Measurements from ENCODE around the gene DUSP16.
A peak's percentile ranks its signal among the peaks of the same experiment; 100 is the strongest.
"Not testable (repeated sequence)": the region's sequence is repeated elsewhere in the genome, so short reads cannot be mapped to it uniquely, and the experiment has no call there.

The DUSP16 gene

GRCh38 chr12:12562585-12563261 lies at the start of gene DUSP16:
DUSP16 (minus strand) TSS chr12:12562863; CDS start chr12:12521098, 41,765 bp downstream.
- DNase-seq (ENCODE audit: low read depth in 2 of 2), result peak; percentile 35 to 56

- DNase-seq (ENCODE audit: low read depth in 2 of 2), result no peak
These were observed 49.7 kb upstream of the DUSP16 start for GRCh38 chr12:12612358-12612757.

GRCh38 chr12:12611512-12612306 lies 49.0 kb upstream of the DUSP16 start, which contains the start of gene CREBL2:
CREBL2 (plus strand) TSS chr12:12611876; CDS start chr12:12612173, 297 bp downstream.
- DNase-seq (ENCODE audit: low read depth in 2 of 2), result peak; percentile 74 to 75

GRCh38 chr12:12610711-12611110 lies 48.0 kb upstream of the DUSP16 start:
- no peak for DNase-seq (ENCODE audit: low read depth in 2 of 2)

GRCh38 chr12:12609692-12610091 lies 47.0 kb upstream of the DUSP16 start:
- no peak for DNase-seq (ENCODE audit: low read depth in 2 of 2)

GRCh38 chr12:12608557-12608957 lies 45.9 kb upstream of the DUSP16 start:
- no peak for DNase-seq (ENCODE audit: low read depth in 2 of 2)

GRCh38 chr12:12606781-12607589 lies 44.3 kb upstream of the DUSP16 start:
- DNase-seq (ENCODE audit: low read depth in 2 of 2), result no peak

- no peak for DNase-seq (ENCODE audit: low read depth in 2 of 2)
These were observed 42.1 kb upstream of the DUSP16 start for GRCh38 chr12:12604740-12605139.

- no peak for DNase-seq (ENCODE audit: low read depth in 2 of 2)
These were observed 38.0 kb upstream of the DUSP16 start for GRCh38 chr12:12600659-12601058.

GRCh38 chr12:12599750-12600643 lies 37.3 kb upstream of the DUSP16 start:
- DNase-seq (ENCODE audit: low read depth in 2 of 2), result no peak

GRCh38 chr12:12598864-12599263 lies 36.2 kb upstream of the DUSP16 start:
- DNase-seq (ENCODE audit: low read depth in 2 of 2), result no peak

GRCh38 chr12:12596598-12596997 lies 33.9 kb upstream of the DUSP16 start:
- DNase-seq (ENCODE audit: low read depth in 2 of 2), result not testable (repeated sequence)

- not testable (repeated sequence) for DNase-seq (ENCODE audit: low read depth in 2 of 2)
These were observed 33.3 kb upstream of the DUSP16 start for GRCh38 chr12:12595929-12596328.

- no peak for DNase-seq (ENCODE audit: low read depth in 2 of 2)
These were observed 30.3 kb upstream of the DUSP16 start for GRCh38 chr12:12592930-12593329.

GRCh38 chr12:12590961-12591360 lies 28.3 kb upstream of the DUSP16 start:
- DNase-seq (ENCODE audit: low read depth in 2 of 2), result no peak

- not testable (repeated sequence) for DNase-seq (ENCODE audit: low read depth in 2 of 2)
These were observed 25.8 kb upstream of the DUSP16 start for GRCh38 chr12:12588436-12588835.

GRCh38 chr12:12587878-12588277 lies 25.2 kb upstream of the DUSP16 start:
- DNase-seq (ENCODE audit: low read depth in 2 of 2), result no peak

- no peak for DNase-seq (ENCODE audit: low read depth in 2 of 2)
These were observed 24.4 kb upstream of the DUSP16 start for GRCh38 chr12:12586879-12587675.

- DNase-seq (ENCODE audit: low read depth in 2 of 2), result no peak
These were observed 22.6 kb upstream of the DUSP16 start for GRCh38 chr12:12585115-12585863.
